Body of pancreas (tissue), 4 donors: Measurements from ENCODE around the gene ABCA1.

ENCODE experiments used
- CTCF ChIP-seq, 7 experiments: fragments of 450-650 bp in 4 of 7; fragments of 200-600 bp in 3 of 7; sonication (generic) in 3 of 7; IDR thresholded peaks; one replicate each; pipeline ENCODE4 v1.5.1; 2016 to 2019; ENCODE audit warnings: antibody characterized with exemption in 7 of 7
- POLR2A ChIP-seq, 3 donors: fragments of 450-650 bp; IDR thresholded peaks; one replicate each; pipeline ENCODE4 v1.6.1; 2016; ENCODE audit warnings: antibody characterized with exemption in 3 of 3, mild to moderate bottlenecking in 2 of 3

- TF ChIP-seq POLR2A (IDR thresholded peaks at IDR 0.05) (no peak), CTCF (IDR thresholded peaks at IDR 0.05) (no peak)
Measured at GRCh38 chr9:104892701-104893100, 35.3 kb downstream of the ABCA1 start.
